IMR-90 (cell line): ENCODE data around the gene MEF2D. TPM values are rescaled to one million over a fixed set of nuclear protein-coding genes. Genes with fewer than 3 reads are reported as not detected.

Experiments
- ATAC-seq: fragments of 200-7000 bp; cut with Tn5 transposase; 2 replicates; pipeline ENCODE4 v1.9.1; 2020; ENCODE audit warnings: low read depth, mild to moderate bottlenecking, moderate library complexity
- BruUV-seq: library from RNA; stranded (reverse); fragments of 400-500 nt; replicated peaks from 2 replicates; lab custom pipeline; 2021; lab: Mats Ljungman, UMichigan
- CTCF ChIA-PET: fragments of 300-600 bp; formaldehyde crosslinking; extraction: SDS; loops from one replicate; lab custom pipeline; 2021; ENCODE audit warnings: antibody characterized with exemption; lab: Yijun Ruan, JAX
- POLR2A ChIA-PET: fragments of 300-600 bp; sonication (Branson Sonifier 250); formaldehyde crosslinking; loops from one replicate; lab custom pipeline; 2022; ENCODE audit warnings: antibody characterized with exemption; ENCODE audit not compliant: unreplicated experiment; lab: Charles Lee
- DNase-seq: peaks from one replicate; pipeline ENCODE4 v3.0.0; 2013
- H2AFZ ChIP-seq: replicated peaks from 2 replicates; pipeline ENCODE3; 2013; ENCODE audit warnings: low read length, mild to moderate bottlenecking; ENCODE audit not compliant: poor library complexity
- H2AK5ac ChIP-seq: 2 replicates; pipeline ENCODE4 v1.6.1; 2013; ENCODE audit warnings: low read depth, low read length, inconsistent platforms
- H2AK9ac ChIP-seq: replicated peaks from 2 replicates; pipeline ENCODE3; 2013; ENCODE audit warnings: mild to moderate bottlenecking, low read depth, low read length, moderate library complexity; ENCODE audit not compliant: poor library complexity
- H2BK120ac ChIP-seq: 2 replicates; pipeline ENCODE4 v1.6.1; 2013; ENCODE audit warnings: low read depth, low read length, inconsistent platforms
- H2BK15ac ChIP-seq: 3 replicates; pipeline ENCODE4 v1.6.1; 2013; ENCODE audit warnings: low read depth, low read length, inconsistent platforms
- H2BK20ac ChIP-seq: 2 replicates; pipeline ENCODE4 v1.6.1; 2013; ENCODE audit warnings: low read depth, mild to moderate bottlenecking, inconsistent platforms, low read length, moderate library complexity
- H2BK5ac ChIP-seq: 2 replicates; pipeline ENCODE4 v1.6.1; 2013; ENCODE audit warnings: mild to moderate bottlenecking, low read depth, low read length, inconsistent platforms; ENCODE audit not compliant: poor library complexity, severe bottlenecking
- H3K14ac ChIP-seq: replicated peaks from 2 replicates; pipeline ENCODE4 v1.6.1; 2013; ENCODE audit warnings: low read depth, low read length, inconsistent platforms
- H3K18ac ChIP-seq: 2 replicates; pipeline ENCODE4 v1.6.1; 2013; ENCODE audit warnings: low read depth, low read length, control low read depth
- H3K23ac ChIP-seq: 2 replicates; pipeline ENCODE4 v1.6.1; 2013; ENCODE audit warnings: low read depth, low read length, inconsistent platforms
- H3K27ac ChIP-seq: 2 replicates; pipeline ENCODE4 v1.5.1; 2013; ENCODE audit warnings: mild to moderate bottlenecking, control low read depth, low read length; ENCODE audit not compliant: insufficient read depth
- H3K27me3 ChIP-seq: 2 replicates; pipeline ENCODE4 v1.6.1; 2013; ENCODE audit warnings: low read length; ENCODE audit not compliant: control insufficient read depth, insufficient read depth
- H3K36me3 ChIP-seq: 2 replicates; pipeline ENCODE4 v1.6.1; 2013; ENCODE audit warnings: low read length, mixed read lengths; ENCODE audit not compliant: control insufficient read depth, insufficient read depth
- H3K4ac ChIP-seq: 2 replicates; pipeline ENCODE4 v1.6.1; 2013; ENCODE audit warnings: low read depth, low read length, inconsistent platforms
- H3K4me1 ChIP-seq: 2 replicates; pipeline ENCODE4 v1.6.1; 2013; ENCODE audit warnings: low read length, mixed read lengths; ENCODE audit not compliant: control insufficient read depth, insufficient read depth
- H3K4me2 ChIP-seq: 2 replicates; pipeline ENCODE4 v1.6.1; 2013; ENCODE audit warnings: low read depth, mild to moderate bottlenecking, control low read depth, low read length, moderate library complexity
- H3K4me3 ChIP-seq: 2 replicates; pipeline ENCODE4 v1.5.1; 2013; ENCODE audit warnings: low read depth, mild to moderate bottlenecking, control low read depth, low read length, moderate library complexity; ENCODE audit not compliant: insufficient read depth
- H3K56ac ChIP-seq: 2 replicates; pipeline ENCODE4 v1.6.1; 2013; ENCODE audit warnings: low read length, inconsistent platforms; ENCODE audit not compliant: insufficient read depth; ENCODE audit errors: extremely low read depth
- H3K79me1 ChIP-seq, 2 experiments: 2 replicates each; pipeline ENCODE4 v1.6.1; 2013; ENCODE audit warnings: low read length in 2 of 2, inconsistent platforms in 1 of 2, low read depth in 1 of 2
- H3K9ac ChIP-seq: 2 replicates; pipeline ENCODE4 v1.6.1; 2013; ENCODE audit warnings: low read depth, low read length, control low read depth
- H3K9me1 ChIP-seq: 2 replicates; pipeline ENCODE4 v1.6.1; 2013; ENCODE audit warnings: low read length, inconsistent platforms; ENCODE audit not compliant: insufficient read depth
- H3K9me3 ChIP-seq: 2 replicates; pipeline ENCODE4 v1.6.1; 2013; ENCODE audit warnings: low read length; ENCODE audit not compliant: control insufficient read depth, insufficient read depth
- H4K20me1 ChIP-seq: 2 replicates; pipeline ENCODE4 v1.6.1; 2013; ENCODE audit warnings: low read length, inconsistent platforms; ENCODE audit not compliant: insufficient read depth
- H4K5ac ChIP-seq: 2 replicates; pipeline ENCODE4 v1.6.1; 2013; ENCODE audit warnings: mild to moderate bottlenecking, low read depth, low read length, control low read depth
- H4K8ac ChIP-seq, 2 experiments: 2 replicates each; pipeline ENCODE4 v1.6.1; 2013; ENCODE audit warnings: low read depth in 2 of 2, low read length in 2 of 2, control low read depth in 1 of 2, inconsistent platforms in 1 of 2
- H4K91ac ChIP-seq: 2 replicates; pipeline ENCODE4 v1.6.1; 2013; ENCODE audit warnings: low read depth, low read length, inconsistent platforms; ENCODE audit not compliant: insufficient read depth
- BHLHE40 ChIP-seq: fragments of 150-350 bp; IDR thresholded peaks from 2 replicates; pipeline ENCODE4 v1.6.1; 2016; ENCODE audit warnings: mild to moderate bottlenecking, low read depth, low read length
- CEBPB ChIP-seq: IDR thresholded peaks from 2 replicates; pipeline ENCODE4 v1.6.1; 2012; ENCODE audit warnings: low read depth, low read length, improper control_type of control experiment
- CHD1 ChIP-seq: IDR thresholded peaks from 2 replicates; pipeline ENCODE4 v1.6.1; 2012; ENCODE audit warnings: low read depth, low read length, improper control_type of control experiment
- CTCF ChIP-seq: conservative IDR thresholded peaks from 2 replicates; pipeline ENCODE4 v1.5.1; 2012; ENCODE audit warnings: mild to moderate bottlenecking, low read depth, low read length, improper control_type of control experiment
- FOS ChIP-seq: fragments of 150-350 bp; IDR thresholded peaks from 2 replicates; pipeline ENCODE4 v1.6.1; 2016; ENCODE audit warnings: low read depth, low read length
- MAFK ChIP-seq: IDR thresholded peaks from 2 replicates; pipeline ENCODE4 v1.6.1; 2012; ENCODE audit warnings: low read depth, low read length, improper control_type of control experiment
- MAZ ChIP-seq: IDR thresholded peaks from 2 replicates; pipeline ENCODE4 v1.6.1; 2012; ENCODE audit warnings: low read depth, mild to moderate bottlenecking, low read length, improper control_type of control experiment, moderate library complexity, borderline replicate concordance
- MXI1 ChIP-seq: IDR thresholded peaks from 2 replicates; pipeline ENCODE4 v1.6.1; 2012; ENCODE audit warnings: low read depth, mild to moderate bottlenecking, low read length, moderate library complexity, borderline replicate concordance
- NFE2L2 ChIP-seq: fragments of 150-350 bp; IDR thresholded peaks from 2 replicates; pipeline ENCODE4 v1.6.1; 2016; ENCODE audit warnings: low read depth, mild to moderate bottlenecking, low read length
- POLR2A ChIP-seq: IDR thresholded peaks from 2 replicates; pipeline ENCODE4 v1.6.1; 2012; ENCODE audit warnings: mild to moderate bottlenecking, low read depth, low read length
- RAD21 ChIP-seq: IDR thresholded peaks from 2 replicates; pipeline ENCODE4 v1.6.1; 2012; ENCODE audit warnings: low read length, improper control_type of control experiment
- RCOR1 ChIP-seq: IDR thresholded peaks from 2 replicates; pipeline ENCODE4 v1.6.1; 2012; ENCODE audit warnings: mild to moderate bottlenecking, low read length, improper control_type of control experiment; ENCODE audit not compliant: insufficient replicate concordance
- RFX5 ChIP-seq: IDR thresholded peaks from 2 replicates; pipeline ENCODE4 v1.8.0; 2012; ENCODE audit warnings: low read depth, mild to moderate bottlenecking, low read length, moderate library complexity
- SMC3 ChIP-seq: fragments of 150-350 bp; IDR thresholded peaks from 2 replicates; pipeline ENCODE4 v1.6.1; 2016; ENCODE audit warnings: low read depth, mild to moderate bottlenecking, antibody characterized with exemption, low read length, moderate library complexity
- USF2 ChIP-seq: fragments of 150-350 bp; IDR thresholded peaks from 2 replicates; pipeline ENCODE4 v1.6.1; 2017; ENCODE audit warnings: mild to moderate bottlenecking, antibody characterized with exemption, low read length, low read depth
- WGBS, 2 experiments: methylation state at CpG; one replicate each; pipeline versions ENCODE4 v1.1.5 to v1.1.7; 2013; ENCODE audit warnings: missing lambda C conversion rate in 2 of 2; ENCODE audit not compliant: insufficient read length in 1 of 2; ENCODE audit errors: extremely low coverage in 2 of 2; 5-methylcytosine and 5-hydroxymethylcytosine counted together
- dilution Hi-C: fragments of 300-500 bp; cut with HindIII; formaldehyde crosslinking; loops from one replicate; pipeline ENCODE4 v1.14.3; 2018; ENCODE audit warnings: low sequenced_read_pairs; ENCODE audit not compliant: unreplicated experiment
- in situ Hi-C: fragments of 300-500 bp; cut with MboI; formaldehyde crosslinking; loops from 3 replicates; pipeline ENCODE4 v1.14.3; 2019; ENCODE audit warnings: low sequenced_read_pairs, inconsistent platforms, mixed read lengths
- intact Hi-C: fragments of 100-400 bp; cut with micrococcal nuclease; formaldehyde crosslinking; loops from 2 replicates; pipeline ENCODE4 v1.10.0; 2022
- polyA plus RNA-seq, 3 experiments: library from polyadenylated mRNA; depleted of rRNA; stranded (reverse); fragments of >200 nt; gene quantifications; 2 replicates each; pipeline ENCODE4 v1.2.3, GENCODE V29; 2012; ENCODE audit warnings: low replicate concordance in 1 of 3
- total RNA-seq: library from RNA; depleted of rRNA; stranded (reverse); fragments of >200 nt; gene quantifications from 2 replicates; pipeline ENCODE4 v1.2.3, GENCODE V29; 2012
- TF ChIP-seq, protein P1 (sequence below): fragments of 150-350 bp; IDR thresholded peaks from 2 replicates; pipeline ENCODE4 v1.6.1; 2016; ENCODE audit warnings: low read depth, mild to moderate bottlenecking, low read length, moderate library complexity, borderline replicate concordance

Gene MEF2D
- total and polyA plus RNA-seq, 2 of the 4 experiments (the other 2 are of a cell fraction), result 2.9 to 20.0 TPM

DNA sequence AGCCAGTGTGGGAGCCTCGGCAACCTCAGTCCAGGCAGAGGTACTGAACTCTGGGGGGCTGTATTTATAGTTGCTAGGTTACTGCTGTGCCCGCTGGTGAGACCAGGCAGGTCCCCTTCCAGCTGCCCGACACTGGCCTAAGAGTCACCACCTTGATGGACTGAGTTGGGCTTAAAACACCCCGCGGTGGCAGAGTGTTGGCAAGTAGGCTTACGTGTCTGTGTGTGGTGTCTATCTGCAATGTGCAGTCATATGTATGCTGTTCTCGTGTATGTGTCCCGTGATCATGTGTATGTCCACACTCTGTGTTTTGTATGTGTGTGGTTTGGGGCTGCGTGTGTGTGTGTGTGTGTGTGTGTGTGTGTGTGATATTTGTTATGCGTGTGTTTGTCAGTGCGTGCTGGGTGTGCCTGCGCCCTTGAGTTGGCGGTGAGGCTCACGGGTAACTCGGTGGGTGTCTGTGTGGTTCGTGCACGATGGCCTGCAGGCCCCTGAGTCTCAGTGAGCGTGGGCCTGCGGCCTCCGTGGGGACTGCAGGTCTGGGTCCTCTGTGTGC, 65.5 kb downstream of the MEF2D start:
- H3K4me3 ChIP-seq, result no peak overlapping the region
- H2BK5ac ChIP-seq, result no peak overlapping the region
- no peak overlapping the region for H3K27ac ChIP-seq
- in situ Hi-C loops (no loop called here), dilution Hi-C loops (no loop called here), intact Hi-C loops (no loop called here)
- H3K4ac ChIP-seq, result no peak overlapping the region
- CTCF ChIA-PET, result interaction anchor here (1.7 kb wide), 1 partner anchor 50 kb away, joined by 5 read pairs; no protein-coding TSS in a partner anchor
- peaks cover 18% of the 10 kb centered on the region; the same call in 1 of the 2 replicates for H4K20me1 ChIP-seq
- no peak overlapping the region for H3K18ac ChIP-seq
- no peak overlapping the region for H3K56ac ChIP-seq
- no peak overlapping the region for H2AFZ ChIP-seq
- H3K9me1 ChIP-seq, result 0 out of 2 replicates have a peak, but pooled peaks cover 4% of the 10 kb centered on the region
- no peak overlapping the region for H3K23ac ChIP-seq
- no TSS peak for BruUV-seq
- no peak overlapping the region for H2BK120ac ChIP-seq
- no peak overlapping the region for H4K8ac ChIP-seq
- H2BK20ac ChIP-seq, result no peak overlapping the region
- no peak overlapping the region for H4K91ac ChIP-seq
- H3K79me1 ChIP-seq, result no peaks in the 10 kb centered on the region
- TF ChIP-seq CTCF (no peak), MXI1 (no peak), CHD1 (no peak), RFX5 (no peak), CEBPB (no peak), FOS (no peak), USF2 (no peak), SMC3 (no peak), RAD21 (no peak), MAZ (no peak), BHLHE40 (no peak), POLR2A (no peak), RCOR1 (no peak), MAFK (no peak), NFE2L2 (no peak)
- TF ChIP-seq, protein P1, sequence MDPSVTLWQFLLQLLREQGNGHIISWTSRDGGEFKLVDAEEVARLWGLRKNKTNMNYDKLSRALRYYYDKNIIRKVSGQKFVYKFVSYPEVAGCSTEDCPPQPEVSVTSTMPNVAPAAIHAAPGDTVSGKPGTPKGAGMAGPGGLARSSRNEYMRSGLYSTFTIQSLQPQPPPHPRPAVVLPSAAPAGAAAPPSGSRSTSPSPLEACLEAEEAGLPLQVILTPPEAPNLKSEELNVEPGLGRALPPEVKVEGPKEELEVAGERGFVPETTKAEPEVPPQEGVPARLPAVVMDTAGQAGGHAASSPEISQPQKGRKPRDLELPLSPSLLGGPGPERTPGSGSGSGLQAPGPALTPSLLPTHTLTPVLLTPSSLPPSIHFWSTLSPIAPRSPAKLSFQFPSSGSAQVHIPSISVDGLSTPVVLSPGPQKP, result no peak
- no peak overlapping the region for H4K5ac ChIP-seq
- POLR2A ChIA-PET, result no interaction called here
- H2BK15ac ChIP-seq, result no peak overlapping the region
- no peak for ATAC-seq
- H2AK9ac ChIP-seq, result peak overlapping the region; percentile 56
- no peaks in the 10 kb centered on the region for H3K36me3 ChIP-seq
- H3K27me3 ChIP-seq, result peaks cover 93% of the 10 kb centered on the region
- H3K14ac ChIP-seq, result no peak overlapping the region
- no peak for DNase-seq
- H3K9me3 ChIP-seq, result peaks cover 8% of the 10 kb centered on the region
- H3K4me1 ChIP-seq, result no peaks in the 10 kb centered on the region
- whole genome bisulfite sequencing, 2 experiments, result 15% methylated on average over 12 of the region's 20 CpGs; no CpG with 5 or more reads in 1 of the 2 experiments
- no peak overlapping the region for H2AK5ac ChIP-seq
- no peak overlapping the region for H3K9ac ChIP-seq
- H3K4me2 ChIP-seq, result no peak overlapping the region
